ENCODE data around the gene ARID1B.

Gene ARID1B

DNA sequence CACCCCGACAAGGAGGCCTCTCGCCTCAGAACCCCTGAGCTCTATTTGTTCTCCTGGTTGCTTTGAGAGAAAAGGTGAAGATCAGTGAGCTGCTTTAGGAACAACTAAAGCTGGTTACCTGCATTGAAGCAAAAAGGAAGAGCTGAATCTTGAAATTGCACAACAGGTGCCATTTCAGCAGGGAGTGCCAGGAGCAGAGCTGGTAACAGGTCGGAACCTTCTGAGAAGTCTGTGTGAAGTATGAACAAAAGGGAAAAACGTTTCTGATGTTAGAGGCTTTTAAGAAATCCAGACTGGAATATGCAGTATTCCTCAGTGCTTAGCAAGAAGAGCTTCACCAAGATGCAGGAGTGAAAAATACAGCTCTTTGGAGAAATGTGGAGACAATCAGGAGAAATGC is 382.2 kb downstream of the ARID1B start:
- DNase-seq (ENCODE audit: low spot score), result no peak

DNA sequence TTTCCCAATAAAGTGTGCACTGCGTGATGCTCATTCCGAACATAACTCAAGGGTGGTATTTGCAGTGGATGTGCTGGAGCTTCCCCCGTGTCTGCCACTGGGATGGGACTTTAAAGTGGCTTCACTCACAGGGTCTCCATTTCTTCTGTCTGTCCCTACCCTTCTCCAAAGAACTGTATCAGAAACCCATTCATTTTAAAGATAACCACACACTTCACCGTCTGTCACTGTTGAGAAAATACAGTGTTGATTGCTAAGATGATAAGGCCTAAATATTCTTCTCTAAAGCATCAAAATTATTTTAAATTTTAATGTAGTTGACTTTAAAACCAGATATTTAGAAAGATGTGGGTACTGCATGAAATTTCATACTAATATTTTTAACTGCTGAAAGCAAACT is 384.7 kb downstream of the ARID1B start:
- no peak for DNase-seq (ENCODE audit: low spot score)

DNA sequence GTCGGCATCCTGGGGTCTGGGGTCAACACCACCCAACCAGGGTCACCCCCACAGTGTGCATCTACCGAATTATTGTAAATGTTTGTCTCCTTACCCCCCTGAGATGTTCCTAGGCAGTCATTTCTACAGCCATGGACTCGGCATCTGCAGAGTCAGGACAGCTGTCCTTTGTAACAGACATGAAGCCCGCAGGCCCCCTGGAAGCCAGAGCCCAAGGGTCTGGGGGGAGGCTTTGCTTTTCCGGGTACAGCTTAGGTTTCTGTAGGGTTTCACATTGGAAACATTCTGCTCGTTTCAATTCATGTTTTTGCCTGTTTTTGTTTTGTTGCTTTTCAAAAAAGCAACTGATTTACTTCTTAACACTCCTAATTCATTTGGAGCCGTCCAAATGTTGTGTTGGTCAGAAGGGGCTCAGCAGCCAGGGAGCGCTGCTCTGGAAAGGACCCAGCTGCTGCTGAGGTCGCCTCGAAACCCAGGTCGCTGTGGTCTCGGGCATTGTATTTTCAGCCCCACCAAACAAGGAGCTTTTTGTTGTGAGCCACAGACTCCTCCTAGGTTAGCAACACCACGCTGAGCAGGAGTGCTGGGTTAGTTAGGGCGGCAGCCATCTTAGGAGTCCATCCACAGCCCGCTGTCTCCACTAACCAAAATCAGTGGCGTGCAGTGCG is 385.7 kb downstream of the ARID1B start:
- DNase-seq (ENCODE audit: low spot score), result no peak

DNA sequence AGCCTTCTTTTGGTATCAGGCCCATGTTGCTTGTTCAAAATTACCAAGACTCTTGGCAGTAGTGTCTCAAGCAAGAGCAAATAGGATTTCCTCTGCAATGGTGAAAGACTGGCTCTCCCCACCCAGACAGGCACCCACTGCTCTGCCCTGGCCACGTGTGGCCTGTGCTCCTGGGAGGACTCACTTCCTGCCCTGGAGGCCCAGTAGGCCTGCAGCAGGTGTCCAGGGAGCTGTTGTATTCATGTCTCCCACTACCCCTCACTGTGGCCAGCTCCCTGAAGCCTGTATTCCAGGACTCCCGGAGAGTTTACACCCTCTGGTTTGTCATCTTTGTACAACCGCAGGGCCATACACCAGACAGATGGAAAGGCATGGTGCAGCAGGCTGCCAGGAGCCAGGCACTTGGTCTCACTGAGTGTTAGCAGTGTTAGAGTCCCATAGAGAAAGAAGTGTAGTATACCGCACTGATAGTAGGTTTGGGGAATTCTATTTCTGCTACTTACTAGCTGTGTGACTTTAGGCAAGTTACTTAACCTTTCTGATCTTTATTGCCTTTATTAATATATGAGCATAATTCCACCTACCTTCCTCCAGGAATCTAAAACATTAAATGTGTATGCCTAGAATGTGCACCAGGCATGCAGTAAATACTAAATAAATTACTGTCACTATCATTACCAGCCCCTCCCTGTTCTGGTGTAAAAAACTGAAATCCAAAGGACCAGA is 386.4 kb downstream of the ARID1B start:
- no peak for DNase-seq (ENCODE audit: low spot score)

DNA sequence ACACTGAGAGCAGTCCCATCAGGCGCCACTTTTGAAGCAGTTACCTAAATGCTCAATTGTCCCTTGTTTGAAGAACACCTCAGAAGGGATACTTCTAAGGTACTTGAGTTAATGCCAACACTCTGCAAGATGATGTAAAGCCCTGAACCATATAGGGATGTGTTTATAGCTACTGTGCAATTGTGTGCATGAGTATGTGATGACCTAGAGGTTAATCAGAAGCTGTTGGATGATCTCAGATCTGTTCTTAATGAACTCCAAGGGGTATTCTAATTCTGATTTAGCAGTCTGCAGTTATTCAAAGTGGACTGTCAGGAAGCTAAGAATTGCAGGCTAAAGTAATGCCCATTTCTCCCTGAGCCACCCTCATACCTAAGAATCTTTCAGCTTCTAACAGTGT is 387.8 kb downstream of the ARID1B start:
- no peak for DNase-seq (ENCODE audit: low spot score)

DNA sequence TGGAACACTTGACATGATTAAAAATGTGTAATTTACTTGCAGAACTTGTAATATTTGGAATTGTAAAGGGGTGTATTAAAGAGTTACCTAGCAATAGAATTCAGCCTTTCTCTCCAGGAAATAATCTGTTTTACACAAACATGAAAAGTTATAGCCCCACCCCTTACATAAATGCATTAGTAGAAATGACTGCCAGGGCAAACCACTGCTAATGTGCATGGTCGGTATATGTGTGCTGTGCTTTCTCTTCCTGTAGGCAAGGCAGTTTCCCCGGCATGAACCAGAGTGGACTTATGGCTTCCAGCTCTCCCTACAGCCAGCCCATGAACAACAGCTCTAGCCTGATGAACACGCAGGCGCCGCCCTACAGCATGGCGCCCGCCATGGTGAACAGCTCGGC is 389.6 kb downstream of the ARID1B start:
- DNase-seq (ENCODE audit: low spot score), result no peak

DNA sequence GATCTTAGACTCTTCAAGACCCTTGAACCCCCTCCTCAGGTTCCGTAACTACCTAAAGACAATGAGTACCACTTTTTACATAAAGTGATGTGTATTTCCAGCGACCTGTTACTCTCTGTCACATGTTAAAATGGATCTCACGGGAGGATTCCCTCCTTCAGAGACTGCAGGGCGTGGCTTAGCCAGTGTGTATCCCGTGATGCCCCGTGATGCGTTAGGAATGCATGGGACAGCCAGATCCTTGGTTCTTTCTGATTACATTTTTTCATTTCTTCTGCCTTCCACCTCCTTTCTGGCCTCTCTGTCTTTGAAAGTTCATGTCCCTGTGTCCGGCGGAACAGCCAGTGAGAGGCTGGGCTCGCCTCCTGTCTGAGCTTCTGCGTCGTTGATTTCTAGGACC is 390.7 kb downstream of the ARID1B start:
- DNase-seq (ENCODE audit: low spot score), result no peak

DNA sequence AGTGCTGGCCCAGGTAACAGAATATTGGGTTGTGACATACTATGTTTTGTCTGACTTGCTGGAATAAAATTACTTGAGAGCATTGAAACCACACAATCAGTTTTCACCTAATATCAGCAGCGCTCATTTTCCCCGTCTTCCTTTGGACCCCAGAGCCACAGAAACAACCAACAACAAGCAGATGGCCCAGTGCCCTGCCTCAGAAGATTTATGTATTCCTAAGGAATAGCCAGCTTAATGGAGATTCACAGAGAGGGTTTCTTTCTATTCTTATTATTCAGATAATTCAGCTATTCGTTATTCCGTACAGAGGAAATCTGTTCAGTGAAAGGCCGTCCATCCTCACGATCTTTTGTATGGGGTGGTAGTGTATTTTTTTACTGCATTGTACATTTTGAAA is 391.3 kb downstream of the ARID1B start:
- DNase-seq (ENCODE audit: low spot score), result no peak

DNA sequence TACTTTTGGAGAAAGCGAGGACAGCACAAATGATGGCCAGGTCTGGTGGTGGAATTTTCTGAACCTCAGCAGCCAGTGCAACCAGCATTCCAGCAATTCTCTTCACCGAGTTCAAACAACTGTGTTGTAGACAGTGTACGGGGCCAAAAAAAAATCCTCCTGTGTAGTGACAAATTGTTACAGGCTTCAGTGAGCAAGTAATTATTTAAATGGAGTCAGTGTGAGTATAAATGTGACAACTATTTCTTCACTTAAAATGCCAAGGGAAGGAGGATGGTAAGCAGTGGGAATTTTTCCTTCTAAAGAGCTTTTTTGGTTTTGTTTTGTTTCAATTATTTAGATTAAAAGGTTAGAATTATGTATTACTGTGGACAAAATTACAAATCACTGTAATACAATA is 392.0 kb downstream of the ARID1B start:
- DNase-seq (ENCODE audit: low spot score), result no peak

DNA sequence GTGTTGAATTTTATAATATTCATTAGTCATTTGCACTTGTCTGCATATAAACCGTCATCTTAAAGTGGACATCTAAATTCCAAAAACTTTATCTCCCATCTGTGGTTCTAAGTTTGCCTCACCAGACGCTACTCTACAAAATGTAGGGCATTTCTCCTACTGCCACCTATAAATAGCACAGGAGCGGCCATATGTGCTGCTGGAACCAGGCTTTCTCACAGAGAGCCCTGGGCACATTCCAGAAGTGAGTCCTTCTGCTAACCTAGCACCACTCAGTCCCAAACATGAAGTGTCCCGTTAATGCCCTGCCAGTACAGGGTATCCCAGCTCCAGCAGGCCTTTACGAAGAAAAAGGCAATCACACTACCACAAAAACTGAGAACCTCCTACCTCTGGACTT is 392.5 kb downstream of the ARID1B start:
- no peak for DNase-seq (ENCODE audit: low spot score)

DNA sequence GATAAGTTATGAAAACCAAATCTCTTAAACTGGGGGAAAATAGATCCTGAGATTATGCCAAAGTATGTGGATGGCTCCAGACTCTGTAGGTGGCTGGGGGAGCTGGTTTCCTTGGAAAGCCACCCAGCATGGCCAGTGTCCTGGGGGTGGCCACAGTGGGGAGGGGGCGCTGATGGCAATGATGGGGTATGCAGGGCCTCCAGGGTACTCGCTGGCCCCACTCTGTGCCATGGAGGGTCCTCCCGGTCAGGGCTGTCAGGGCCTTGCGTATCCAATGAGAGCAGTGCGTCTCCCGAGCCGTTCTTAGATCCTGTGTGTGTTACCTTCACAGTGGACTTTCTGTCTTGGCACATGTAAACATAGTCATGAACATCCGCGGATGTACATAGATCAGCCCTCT is 393.4 kb downstream of the ARID1B start:
- no peak for DNase-seq (ENCODE audit: low spot score)

DNA sequence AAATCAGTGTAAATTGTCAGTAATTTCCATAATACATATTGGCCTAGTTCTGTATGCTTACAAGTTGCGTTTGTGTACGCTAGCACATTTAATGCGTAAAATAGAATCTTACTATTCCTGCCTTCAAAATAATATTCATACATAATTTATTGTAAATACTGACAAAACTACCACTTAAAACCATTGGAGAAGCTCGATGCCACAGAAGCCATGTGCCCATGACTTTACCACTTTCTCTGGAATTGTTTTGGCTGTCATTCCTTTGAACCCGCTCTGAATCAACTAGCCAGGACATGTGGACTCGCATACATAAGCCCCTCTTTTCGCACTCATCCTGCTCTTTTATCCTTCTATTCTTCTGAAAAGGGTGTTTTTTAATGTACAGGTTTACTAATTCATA is 394.6 kb downstream of the ARID1B start:
- no peak for DNase-seq (ENCODE audit: low spot score)

DNA sequence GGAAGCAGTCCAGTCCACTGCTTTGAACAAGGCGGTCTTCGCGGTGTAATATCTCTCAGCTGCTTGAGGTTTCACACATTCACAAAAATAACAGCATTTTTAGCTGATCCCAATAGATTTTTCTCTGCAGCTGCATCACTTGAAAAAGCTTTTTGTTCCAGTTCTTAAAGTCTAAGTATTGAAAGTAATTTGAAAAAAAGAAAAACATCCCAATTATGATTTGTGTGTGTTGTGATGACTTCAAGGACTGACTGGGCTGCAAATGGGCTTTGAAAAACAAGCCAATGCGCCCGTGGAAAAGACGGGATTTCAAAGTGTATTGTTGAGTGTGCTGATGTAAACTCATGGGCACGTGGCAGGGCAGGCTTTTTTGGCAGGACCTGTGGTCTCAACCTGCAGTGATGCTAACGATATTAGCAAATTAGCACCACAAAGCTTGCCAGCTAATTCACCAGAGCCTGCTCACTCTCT is 395.1 kb downstream of the ARID1B start:
- DNase-seq (ENCODE audit: low spot score), result no peak

DNA sequence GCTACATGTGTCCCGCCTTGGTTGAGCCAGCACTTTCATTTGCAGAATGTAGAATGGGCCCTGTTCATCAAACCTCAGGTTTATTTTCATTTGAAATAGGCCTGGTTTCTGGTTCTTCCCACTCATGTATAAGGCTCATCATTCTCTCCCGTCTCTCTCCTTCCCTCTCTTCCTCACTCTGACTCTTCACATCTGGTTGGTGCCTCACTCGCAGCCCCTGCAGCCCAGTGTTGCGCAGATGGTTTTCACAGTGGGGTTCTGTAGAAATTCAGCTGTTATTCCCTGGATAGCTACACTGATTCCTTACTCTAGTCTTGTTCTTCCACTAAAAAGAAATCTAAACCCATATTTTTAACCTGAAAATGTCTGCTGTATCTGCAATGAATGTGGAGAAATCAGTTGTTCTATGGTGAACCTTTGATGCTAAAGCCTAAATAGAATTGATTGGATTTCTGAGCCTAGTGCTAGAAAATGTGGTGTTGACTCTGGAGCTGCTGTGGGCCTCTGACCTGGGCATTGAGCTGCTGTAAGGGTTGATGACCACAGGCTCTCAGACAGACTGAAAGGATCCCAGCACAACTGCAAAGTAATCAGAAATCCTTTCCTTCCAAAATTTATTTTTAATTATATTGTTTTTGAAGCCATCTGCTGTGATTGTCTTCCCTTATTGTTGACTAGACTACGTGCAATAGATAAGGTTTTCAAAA is 395.8 kb downstream of the ARID1B start:
- DNase-seq (ENCODE audit: low spot score), result no peak

DNA sequence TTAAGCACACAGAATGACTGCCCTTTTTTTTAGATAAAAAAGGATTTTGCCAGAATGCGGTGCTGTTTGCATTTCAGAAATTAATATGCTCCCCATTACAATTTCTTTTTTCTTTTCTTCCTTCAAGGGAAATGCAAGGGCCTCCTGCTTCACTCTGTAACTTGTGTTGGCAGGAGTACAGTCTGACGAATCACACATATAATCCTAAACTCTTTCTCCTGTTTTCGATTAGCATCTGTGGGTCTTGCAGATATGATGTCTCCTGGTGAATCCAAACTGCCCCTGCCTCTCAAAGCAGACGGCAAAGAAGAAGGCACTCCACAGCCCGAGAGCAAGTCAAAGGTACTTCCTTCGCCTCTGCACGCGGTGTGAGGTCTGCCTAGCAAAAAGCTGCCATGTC is 396.6 kb downstream of the ARID1B start:
- no peak for DNase-seq (ENCODE audit: low spot score)

DNA sequence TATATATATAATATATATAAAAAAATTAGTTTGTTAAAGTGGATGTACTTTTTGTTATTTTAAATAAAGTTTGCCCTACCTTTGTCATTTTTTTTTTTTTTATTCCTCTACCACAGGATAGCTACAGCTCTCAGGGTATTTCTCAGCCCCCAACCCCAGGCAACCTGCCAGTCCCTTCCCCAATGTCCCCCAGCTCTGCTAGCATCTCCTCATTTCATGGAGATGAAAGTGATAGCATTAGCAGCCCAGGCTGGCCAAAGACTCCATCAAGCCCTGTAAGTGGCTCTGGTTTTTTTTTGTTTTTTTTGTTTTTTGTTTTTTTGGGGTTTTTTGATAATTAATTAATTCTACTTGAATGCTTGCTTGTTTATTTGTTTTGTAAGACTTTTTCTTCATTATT is 397.6 kb downstream of the ARID1B start:
- DNase-seq (ENCODE audit: low spot score), result no peak

DNA sequence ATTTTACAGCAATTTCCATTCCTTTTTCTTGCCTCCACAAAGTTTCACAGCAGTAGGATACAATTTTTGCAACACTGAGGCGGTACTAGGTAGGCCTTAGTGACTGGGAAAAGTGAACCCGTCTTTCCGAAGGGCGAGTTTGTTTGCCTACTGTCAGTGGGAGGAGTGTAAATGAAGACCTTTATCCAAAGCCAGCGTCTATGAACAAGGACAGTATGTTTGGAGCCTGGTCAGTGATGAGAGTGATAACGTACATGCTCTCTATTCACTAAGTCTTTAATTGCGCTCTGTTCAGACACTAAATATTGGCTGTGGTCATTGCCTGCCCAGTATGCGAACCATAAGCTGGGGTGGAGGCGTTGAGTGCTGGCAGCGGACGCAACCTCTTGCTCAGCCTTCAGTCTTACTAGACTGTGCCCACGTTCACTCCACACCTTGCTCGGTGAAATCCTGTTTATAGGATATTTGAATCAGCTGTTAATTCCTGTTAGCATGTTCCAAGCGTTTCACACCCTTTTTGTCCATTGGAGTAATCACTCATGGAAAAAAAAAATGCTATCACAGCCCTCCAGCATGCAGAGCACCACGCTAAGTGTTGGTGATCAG is 400.7 kb downstream of the ARID1B start:
- DNase-seq (ENCODE audit: low spot score), result no peak

DNA sequence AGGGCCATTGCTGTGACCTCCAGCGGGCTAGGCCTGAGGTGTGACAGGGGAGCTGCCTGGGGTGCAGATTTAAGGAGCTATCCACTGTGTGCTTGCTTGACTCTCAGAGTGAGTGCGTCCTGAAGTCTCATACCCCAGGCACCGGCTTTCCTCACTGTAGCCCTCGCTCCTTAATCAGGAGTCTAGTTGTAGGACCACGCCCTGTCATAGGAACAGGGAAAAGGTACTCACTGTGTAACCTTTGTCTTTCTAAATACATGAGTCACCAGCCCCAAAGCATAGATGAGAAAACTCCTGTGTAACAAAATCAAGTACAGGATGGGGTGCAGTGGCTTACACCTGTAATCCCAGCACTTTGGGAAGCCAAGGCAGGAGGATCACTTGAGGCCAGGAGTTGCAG is 404.5 kb downstream of the ARID1B start:
- no peak for DNase-seq (ENCODE audit: low spot score)

DNA sequence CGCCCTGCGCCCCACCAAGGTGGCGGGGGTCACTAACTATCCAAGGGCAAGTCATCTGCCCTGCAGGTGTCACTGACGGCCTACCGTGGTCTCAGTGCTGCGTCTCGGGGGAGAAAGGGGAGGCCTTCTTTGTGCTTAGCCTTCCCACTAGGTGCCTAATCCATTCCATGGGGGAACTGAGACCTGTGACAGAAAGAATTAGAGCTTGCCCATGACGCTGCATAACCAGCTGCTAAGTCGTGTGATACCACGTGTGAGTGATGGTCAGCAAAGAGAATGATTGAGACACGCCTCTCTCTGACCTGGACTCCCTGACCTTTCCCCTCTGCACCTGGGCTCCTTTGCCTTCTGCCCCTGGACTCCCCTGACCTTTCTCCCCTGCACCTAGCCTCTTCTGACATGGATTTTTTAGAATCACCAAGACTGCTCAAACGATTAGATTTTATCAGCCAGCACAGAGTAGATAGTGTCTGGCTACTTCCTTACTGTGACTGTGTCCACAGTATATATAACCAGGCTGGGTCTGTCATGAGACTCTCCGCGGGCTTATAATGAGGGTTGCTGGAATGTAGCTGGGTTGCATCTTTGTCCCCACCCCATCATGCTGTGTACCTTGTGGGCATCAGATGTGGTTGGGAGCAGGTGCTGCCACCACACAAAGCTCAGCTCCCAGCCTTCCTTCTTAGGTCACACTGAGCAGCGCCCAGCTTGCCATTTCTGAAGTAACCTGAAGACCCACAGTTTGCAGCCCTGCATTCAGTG is 405.5 kb downstream of the ARID1B start:
- DNase-seq (ENCODE audit: low spot score), result no peak

DNA sequence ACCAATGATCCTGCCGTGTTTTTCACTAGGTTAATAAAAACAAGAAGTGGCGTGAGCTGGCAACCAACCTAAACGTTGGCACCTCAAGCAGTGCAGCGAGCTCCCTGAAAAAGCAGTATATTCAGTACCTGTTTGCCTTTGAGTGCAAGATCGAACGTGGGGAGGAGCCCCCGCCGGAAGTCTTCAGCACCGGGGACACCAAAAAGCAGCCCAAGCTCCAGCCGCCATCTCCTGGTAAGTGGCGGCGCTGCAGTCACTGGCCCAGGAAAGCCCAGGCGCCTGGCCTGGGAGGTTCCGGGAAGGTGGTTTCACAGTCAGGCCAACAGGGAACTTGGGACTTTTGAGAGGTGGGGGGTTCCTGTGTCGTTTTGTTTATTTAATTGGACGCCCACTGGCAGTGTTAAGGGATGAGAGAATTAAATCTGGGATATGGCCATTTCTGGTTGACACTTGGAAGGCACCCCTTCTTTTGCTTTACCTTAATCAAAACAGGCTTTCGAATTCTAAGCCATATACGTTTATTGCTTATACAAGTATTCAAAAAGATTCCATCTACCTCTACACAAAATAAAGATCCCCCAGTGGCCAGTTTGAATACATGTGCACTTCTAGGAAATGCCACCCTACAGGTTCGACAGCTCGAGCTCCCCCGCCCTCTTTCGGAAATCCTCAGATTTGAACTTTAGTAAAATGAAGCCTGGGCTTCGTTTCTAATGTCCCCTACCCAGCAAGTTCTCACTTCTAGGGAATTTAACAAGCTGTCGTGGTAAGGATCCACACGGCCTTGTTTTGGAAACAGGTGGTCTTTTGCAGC is 407.2 kb downstream of the ARID1B start:
- peak; percentile 52 for DNase-seq (ENCODE audit: low spot score)

DNA sequence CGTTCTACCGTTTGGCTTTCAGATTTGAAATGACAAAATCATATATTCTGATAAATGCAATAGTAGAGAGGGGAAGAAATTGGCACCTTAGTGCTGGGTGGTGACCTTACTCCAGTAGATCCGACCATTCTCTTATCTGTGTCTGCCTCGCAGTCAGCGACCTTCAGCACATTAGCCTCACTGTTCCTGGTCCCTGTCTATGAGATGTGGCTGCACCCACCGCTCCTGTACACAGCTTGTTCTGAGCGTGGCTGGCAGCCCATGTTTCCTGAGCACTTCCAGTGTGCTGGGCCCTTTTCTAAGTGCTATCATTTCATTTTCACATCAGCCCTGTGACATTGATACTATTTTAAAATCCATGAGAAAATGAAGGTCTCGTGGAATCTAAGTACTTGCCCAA is 408.0 kb downstream of the ARID1B start:
- no peak for DNase-seq (ENCODE audit: low spot score)
